ENCODE results near the gene RNF123.

The RNF123 gene

DNA sequence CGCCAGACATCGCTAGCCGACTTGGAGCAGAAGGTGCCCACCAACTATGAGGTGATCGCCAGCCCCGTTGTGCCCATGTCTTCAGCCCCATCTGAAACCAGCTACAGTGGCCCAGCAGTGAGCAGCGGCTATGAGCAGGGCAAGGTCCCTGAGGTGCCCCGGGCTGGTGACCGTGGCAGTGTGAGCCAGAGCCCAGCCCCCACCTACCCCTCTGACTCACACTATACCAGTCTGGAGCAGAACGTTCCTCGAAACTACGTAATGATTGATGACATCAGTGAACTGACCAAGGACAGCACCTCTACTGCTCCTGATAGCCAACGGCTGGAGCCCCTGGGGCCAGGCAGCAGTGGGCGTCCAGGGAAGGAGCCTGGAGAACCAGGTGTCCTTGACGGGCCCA, 28.1 kb upstream of the RNF123 start:
- TF ChIP-seq, protein P1, sequence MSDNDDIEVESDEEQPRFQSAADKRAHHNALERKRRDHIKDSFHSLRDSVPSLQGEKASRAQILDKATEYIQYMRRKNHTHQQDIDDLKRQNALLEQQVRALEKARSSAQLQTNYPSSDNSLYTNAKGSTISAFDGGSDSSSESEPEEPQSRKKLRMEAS (IDR thresholded peaks at IDR 0.05; ENCODE audit: low read depth, low read length), result no peak
- TF ChIP-seq, protein P2, sequence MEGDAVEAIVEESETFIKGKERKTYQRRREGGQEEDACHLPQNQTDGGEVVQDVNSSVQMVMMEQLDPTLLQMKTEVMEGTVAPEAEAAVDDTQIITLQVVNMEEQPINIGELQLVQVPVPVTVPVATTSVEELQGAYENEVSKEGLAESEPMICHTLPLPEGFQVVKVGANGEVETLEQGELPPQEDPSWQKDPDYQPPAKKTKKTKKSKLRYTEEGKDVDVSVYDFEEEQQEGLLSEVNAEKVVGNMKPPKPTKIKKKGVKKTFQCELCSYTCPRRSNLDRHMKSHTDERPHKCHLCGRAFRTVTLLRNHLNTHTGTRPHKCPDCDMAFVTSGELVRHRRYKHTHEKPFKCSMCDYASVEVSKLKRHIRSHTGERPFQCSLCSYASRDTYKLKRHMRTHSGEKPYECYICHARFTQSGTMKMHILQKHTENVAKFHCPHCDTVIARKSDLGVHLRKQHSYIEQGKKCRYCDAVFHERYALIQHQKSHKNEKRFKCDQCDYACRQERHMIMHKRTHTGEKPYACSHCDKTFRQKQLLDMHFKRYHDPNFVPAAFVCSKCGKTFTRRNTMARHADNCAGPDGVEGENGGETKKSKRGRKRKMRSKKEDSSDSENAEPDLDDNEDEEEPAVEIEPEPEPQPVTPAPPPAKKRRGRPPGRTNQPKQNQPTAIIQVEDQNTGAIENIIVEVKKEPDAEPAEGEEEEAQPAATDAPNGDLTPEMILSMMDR (IDR thresholded peaks at IDR 0.05; ENCODE audit: low read depth, low read length), result no peak
- TF ChIP-seq POLR2A (IDR thresholded peaks at IDR 0.05; ENCODE audit: extremely low read depth, insufficient read length) (no peak), MYC (IDR thresholded peaks at IDR 0.05; ENCODE audit: low read depth, low read length) (no peak)
- no peak overlapping the region for H3K4me3 ChIP-seq (ENCODE audit: low read depth, low read length)
- DNase-seq (ENCODE audit: low read depth), result no peak

DNA sequence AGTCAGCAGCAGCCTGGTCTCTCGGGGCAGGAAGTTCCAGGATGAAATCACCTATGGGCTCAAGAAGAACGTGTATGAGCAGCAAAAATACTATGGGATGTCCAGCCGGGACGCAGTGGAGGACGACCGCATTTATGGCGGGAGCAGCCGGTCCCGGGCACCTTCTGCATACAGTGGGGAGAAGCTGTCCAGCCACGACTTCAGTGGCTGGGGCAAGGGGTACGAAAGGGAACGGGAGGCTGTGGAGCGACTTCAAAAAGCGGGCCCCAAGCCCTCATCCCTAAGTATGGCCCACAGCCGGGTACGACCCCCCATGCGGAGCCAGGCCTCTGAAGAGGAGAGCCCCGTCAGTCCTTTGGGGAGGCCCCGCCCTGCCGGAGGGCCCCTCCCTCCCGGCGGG, 27.3 kb upstream of the RNF123 start:
- H3K4me3 ChIP-seq (ENCODE audit: low read depth, low read length), result no peak overlapping the region
- TF ChIP-seq, protein P1 (IDR thresholded peaks at IDR 0.05; ENCODE audit: low read depth, low read length), result no peak
- no peak for TF ChIP-seq MYC (IDR thresholded peaks at IDR 0.05; ENCODE audit: low read depth, low read length)
- TF ChIP-seq, protein P2 (IDR thresholded peaks at IDR 0.05; ENCODE audit: low read depth, low read length), result no peak
- no peak for TF ChIP-seq POLR2A (IDR thresholded peaks at IDR 0.05; ENCODE audit: extremely low read depth, insufficient read length)
- no peak for DNase-seq (ENCODE audit: low read depth)

DNA sequence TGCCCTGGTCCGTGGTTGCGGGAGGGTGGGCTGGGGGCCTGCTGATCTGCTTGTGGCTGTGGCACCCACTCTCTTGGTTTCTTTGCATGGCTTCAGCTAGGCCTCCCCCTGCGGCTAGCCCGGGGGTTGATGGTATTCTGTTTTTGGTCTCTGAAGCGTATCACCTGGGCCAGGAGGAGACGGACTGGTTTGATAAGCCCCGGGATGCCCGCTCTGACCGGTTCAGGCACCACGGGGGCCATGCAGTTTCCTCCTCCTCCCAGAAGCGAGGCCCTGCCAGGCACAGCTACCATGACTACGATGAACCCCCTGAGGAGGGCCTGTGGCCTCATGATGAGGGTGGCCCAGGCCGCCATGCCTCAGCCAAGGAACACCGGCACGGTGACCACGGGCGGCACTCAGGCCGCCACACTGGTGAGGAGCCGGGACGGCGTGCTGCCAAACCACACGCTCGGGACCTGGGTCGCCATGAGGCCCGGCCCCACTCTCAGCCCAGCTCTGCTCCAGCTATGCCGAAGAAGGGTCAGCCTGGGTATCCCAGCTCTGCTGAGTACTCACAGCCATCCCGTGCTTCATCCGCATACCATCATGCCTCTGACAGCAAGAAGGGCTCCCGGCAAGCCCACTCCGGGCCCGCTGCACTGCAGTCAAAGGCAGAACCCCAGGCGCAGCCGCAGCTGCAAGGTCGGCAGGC, 26.5 kb upstream of the RNF123 start:
- no peak for TF ChIP-seq MYC (IDR thresholded peaks at IDR 0.05; ENCODE audit: low read depth, low read length)
- TF ChIP-seq, protein P1 (IDR thresholded peaks at IDR 0.05; ENCODE audit: low read depth, low read length), result no peak
- no peak for TF ChIP-seq POLR2A (IDR thresholded peaks at IDR 0.05; ENCODE audit: extremely low read depth, insufficient read length)
- TF ChIP-seq, protein P2 (IDR thresholded peaks at IDR 0.05; ENCODE audit: low read depth, low read length), result no peak
- H3K4me3 ChIP-seq (ENCODE audit: low read depth, low read length), result no peak overlapping the region
- no peak for DNase-seq (ENCODE audit: low read depth)

DNA sequence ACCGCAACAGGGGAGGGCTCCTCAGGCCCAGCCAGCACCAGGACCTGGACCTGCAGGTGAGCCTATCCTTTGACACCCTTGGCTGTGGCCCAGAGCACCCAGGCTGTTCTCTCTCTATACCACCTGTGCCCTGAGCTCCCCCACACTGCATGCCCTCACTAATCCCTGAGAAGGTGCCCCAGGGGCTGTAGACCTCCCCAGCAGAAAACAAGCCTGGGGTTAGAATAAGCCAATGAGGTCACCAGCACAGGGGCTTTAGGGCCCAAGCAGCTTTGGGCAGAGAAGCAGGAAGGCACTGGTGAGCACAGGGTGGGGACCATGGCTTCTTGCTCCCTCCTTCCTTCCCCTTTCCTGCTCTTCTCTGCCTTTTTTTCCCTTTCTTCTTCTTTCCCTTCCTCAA, 25.5 kb upstream of the RNF123 start:
- TF ChIP-seq MYC (IDR thresholded peaks at IDR 0.05; ENCODE audit: low read depth, low read length) (no peak), POLR2A (IDR thresholded peaks at IDR 0.05; ENCODE audit: extremely low read depth, insufficient read length) (no peak)
- TF ChIP-seq, protein P2 (IDR thresholded peaks at IDR 0.05; ENCODE audit: low read depth, low read length), result no peak
- TF ChIP-seq, protein P1 (IDR thresholded peaks at IDR 0.05; ENCODE audit: low read depth, low read length), result no peak
- H3K4me3 ChIP-seq (ENCODE audit: low read depth, low read length), result no peak overlapping the region
- DNase-seq (ENCODE audit: low read depth), result no peak

DNA sequence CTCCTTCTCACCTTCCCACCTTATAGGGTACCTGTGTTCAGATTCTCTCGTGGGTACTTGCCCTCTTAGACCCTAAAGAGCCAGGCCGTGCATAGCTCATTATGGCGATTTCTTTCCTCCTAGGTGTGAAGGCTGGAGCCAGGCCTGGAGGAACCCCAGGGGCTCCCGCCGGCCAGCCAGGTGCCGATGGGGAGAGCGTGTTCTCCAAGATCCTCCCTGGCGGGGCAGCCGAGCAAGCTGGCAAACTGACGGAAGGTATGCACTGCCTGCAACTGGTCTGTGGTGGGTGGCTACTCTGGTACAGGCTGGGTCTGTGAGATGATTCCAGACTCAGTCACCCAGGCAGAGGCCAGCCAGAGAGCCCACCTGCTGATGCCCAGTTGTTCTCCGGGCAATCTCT, 25.1 kb upstream of the RNF123 start:
- H3K4me3 ChIP-seq (ENCODE audit: low read depth, low read length), result no peak overlapping the region
- no peak for DNase-seq (ENCODE audit: low read depth)
- TF ChIP-seq, protein P1 (IDR thresholded peaks at IDR 0.05; ENCODE audit: low read depth, low read length), result no peak
- TF ChIP-seq, protein P2 (IDR thresholded peaks at IDR 0.05; ENCODE audit: low read depth, low read length), result no peak
- TF ChIP-seq MYC (IDR thresholded peaks at IDR 0.05; ENCODE audit: low read depth, low read length) (no peak), POLR2A (IDR thresholded peaks at IDR 0.05; ENCODE audit: extremely low read depth, insufficient read length) (no peak)

All from NB4 (cell line).